GM18526 (cell line): ENCODE data around the gene FOSL1.

Experiments used
- POLR2A ChIP-seq: IDR thresholded peaks from 3 replicates; pipeline ENCODE4 v1.6.1; 2011; ENCODE audit not compliant: insufficient read length; ENCODE audit errors: extremely low read depth

Gene FOSL1

GRCh38 chr11:65866509-65867283, 33.5 kb downstream of the FOSL1 start:
- TF ChIP-seq POLR2A, result no peak

- TF ChIP-seq POLR2A, result no peak
Measured at GRCh38 chr11:65865550-65866172, 34.5 kb downstream of the FOSL1 start.

GRCh38 chr11:65864706-65865471, 35.3 kb downstream of the FOSL1 start:
- no peak for TF ChIP-seq POLR2A

- no peak for TF ChIP-seq POLR2A
Measured at GRCh38 chr11:65863889-65864705, 36.1 kb downstream of the FOSL1 start.

GRCh38 chr11:65862941-65863888, 37.0 kb downstream of the FOSL1 start:
- no peak for TF ChIP-seq POLR2A

GRCh38 chr11:65862191-65862735, 37.9 kb downstream of the FOSL1 start:
- TF ChIP-seq POLR2A, result no peak

- no peak for TF ChIP-seq POLR2A
Measured at GRCh38 chr11:65861533-65862183, 38.5 kb downstream of the FOSL1 start.

GRCh38 chr11:65861165-65861505, 39.1 kb downstream of the FOSL1 start:
- no peak for TF ChIP-seq POLR2A

GRCh38 chr11:65860278-65861164, 39.7 kb downstream of the FOSL1 start, which contains the start of gene MUS81:
MUS81 (plus strand) TSS chr11:65860433; CDS start chr11:65860754, 321 bp downstream.
- peak; percentile 67 for TF ChIP-seq POLR2A

- TF ChIP-seq POLR2A, result no peak
Measured at GRCh38 chr11:65859812-65860277, 40.3 kb downstream of the FOSL1 start.

- peak; percentile 97 for TF ChIP-seq POLR2A
Measured at GRCh38 chr11:65859095-65859811, 40.9 kb downstream of the FOSL1 start.
